ENCODE results near the gene SHC4. TPM values are rescaled to one million over a fixed set of nuclear protein-coding genes. Genes with fewer than 3 reads are reported as not detected.

The SHC4 gene
- total RNA-seq, 1 experiment from 2014 or later, result 0.44 TPM

DNA sequence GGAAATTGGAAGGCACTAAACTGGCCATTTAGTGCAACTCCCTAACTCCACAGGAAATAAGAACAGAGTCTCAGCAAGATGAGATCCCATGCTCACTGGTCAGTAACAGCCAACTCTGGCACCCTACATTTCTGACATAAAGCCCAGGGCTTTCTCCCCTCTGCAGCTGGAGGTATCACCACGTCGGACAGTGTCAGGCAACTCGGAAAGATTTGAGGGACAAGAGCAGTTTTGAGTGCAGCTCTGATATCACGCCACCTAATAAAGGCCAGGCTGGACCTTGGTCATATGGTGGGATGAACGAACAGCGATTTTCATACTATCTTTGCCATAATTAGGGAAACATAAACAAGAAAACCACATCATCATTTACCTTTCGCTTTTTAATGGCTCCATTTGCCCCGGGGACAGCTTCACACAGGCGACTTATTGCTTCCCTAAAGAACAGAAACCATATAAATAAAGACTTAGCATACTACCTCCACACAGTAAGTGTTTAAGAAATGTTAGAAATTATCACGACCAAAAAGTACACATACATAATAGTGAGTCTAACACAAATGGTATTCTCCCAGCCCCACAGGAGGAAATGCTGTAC lies 73.2 kb downstream of the SHC4 start:
- CTCF ChIA-PET, result interaction anchor here (0.6 kb wide), 2 partner anchors 17 to 1090 kb away, joined by 3 to 28 read pairs; no protein-coding TSS in a partner anchor
- POLR2A ChIA-PET (ENCODE audit: unreplicated experiment), result no interaction called here
- Histone ChIP-seq H2AFZ (no peak overlapping the region), H3K4me2 (no peak overlapping the region), H3K27me3 (ENCODE audit: insufficient read depth, low read depth) (no peaks in the 10 kb centered on the region), H3K9me2 (ENCODE audit: insufficient read depth) (no peaks in the 10 kb centered on the region), H3K27ac (no peak overlapping the region), H3K79me2 (ENCODE audit: low read depth) (no peaks in the 10 kb centered on the region), H3K36me3 (ENCODE audit: low read depth) (no peaks in the 10 kb centered on the region), H3K4me3 (no peak overlapping the region), H4K20me1 (ENCODE audit: insufficient read depth) (no peaks in the 10 kb centered on the region), H3K9me3 (ENCODE audit: insufficient read depth, low read depth) (no peaks in the 10 kb centered on the region), H3K4me1 (replicated peaks; ENCODE audit: insufficient read depth) (no peaks in the 10 kb centered on the region), H3F3A (ENCODE audit: insufficient read depth, low read depth) (no peaks in the 10 kb centered on the region)
- no peak for TF ChIP-seq EZH2 (IDR thresholded peaks at IDR 0.05; ENCODE audit: low read depth)
- TF ChIP-seq, protein P1, sequence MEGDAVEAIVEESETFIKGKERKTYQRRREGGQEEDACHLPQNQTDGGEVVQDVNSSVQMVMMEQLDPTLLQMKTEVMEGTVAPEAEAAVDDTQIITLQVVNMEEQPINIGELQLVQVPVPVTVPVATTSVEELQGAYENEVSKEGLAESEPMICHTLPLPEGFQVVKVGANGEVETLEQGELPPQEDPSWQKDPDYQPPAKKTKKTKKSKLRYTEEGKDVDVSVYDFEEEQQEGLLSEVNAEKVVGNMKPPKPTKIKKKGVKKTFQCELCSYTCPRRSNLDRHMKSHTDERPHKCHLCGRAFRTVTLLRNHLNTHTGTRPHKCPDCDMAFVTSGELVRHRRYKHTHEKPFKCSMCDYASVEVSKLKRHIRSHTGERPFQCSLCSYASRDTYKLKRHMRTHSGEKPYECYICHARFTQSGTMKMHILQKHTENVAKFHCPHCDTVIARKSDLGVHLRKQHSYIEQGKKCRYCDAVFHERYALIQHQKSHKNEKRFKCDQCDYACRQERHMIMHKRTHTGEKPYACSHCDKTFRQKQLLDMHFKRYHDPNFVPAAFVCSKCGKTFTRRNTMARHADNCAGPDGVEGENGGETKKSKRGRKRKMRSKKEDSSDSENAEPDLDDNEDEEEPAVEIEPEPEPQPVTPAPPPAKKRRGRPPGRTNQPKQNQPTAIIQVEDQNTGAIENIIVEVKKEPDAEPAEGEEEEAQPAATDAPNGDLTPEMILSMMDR (conservative IDR thresholded peaks at IDR 0.05), result no peak
- intact Hi-C loops (cut with micrococcal nuclease; ENCODE audit: unreplicated experiment), result no loop called here
- no peak for DNase-seq
- BruUV-seq (replicated peaks), result no TSS peak

- no TSS peak for BruUV-seq (replicated peaks)
- no peak for DNase-seq
- H3F3A ChIP-seq (ENCODE audit: insufficient read depth, low read depth), result no peaks in the 10 kb centered on the region
- H2AFZ ChIP-seq, result no peak overlapping the region
- no peak overlapping the region for H3K4me3 ChIP-seq
- no peaks in the 10 kb centered on the region for H3K4me1 ChIP-seq (replicated peaks; ENCODE audit: insufficient read depth)
- no peaks in the 10 kb centered on the region for H3K36me3 ChIP-seq (ENCODE audit: low read depth)
- CTCF ChIA-PET, result no interaction called here
- H3K9me3 ChIP-seq (ENCODE audit: insufficient read depth, low read depth), result no peaks in the 10 kb centered on the region
- no peaks in the 10 kb centered on the region for H4K20me1 ChIP-seq (ENCODE audit: insufficient read depth)
- H3K79me2 ChIP-seq (ENCODE audit: low read depth), result no peaks in the 10 kb centered on the region
- TF ChIP-seq EZH2 (IDR thresholded peaks at IDR 0.05; ENCODE audit: low read depth), result no peak
- TF ChIP-seq, protein P1 (conservative IDR thresholded peaks at IDR 0.05), result no peak
- no peaks in the 10 kb centered on the region for H3K9me2 ChIP-seq (ENCODE audit: insufficient read depth)
- intact Hi-C loops (cut with micrococcal nuclease; ENCODE audit: unreplicated experiment), result no loop called here
- H3K4me2 ChIP-seq, result no peak overlapping the region
- H3K27ac ChIP-seq, result no peak overlapping the region
- no peaks in the 10 kb centered on the region for H3K27me3 ChIP-seq (ENCODE audit: insufficient read depth, low read depth)
- POLR2A ChIA-PET (ENCODE audit: unreplicated experiment), result no interaction called here
These were observed 73.8 kb downstream of the SHC4 start for GRCh38 chr15:48889925-48890324.

DNA sequence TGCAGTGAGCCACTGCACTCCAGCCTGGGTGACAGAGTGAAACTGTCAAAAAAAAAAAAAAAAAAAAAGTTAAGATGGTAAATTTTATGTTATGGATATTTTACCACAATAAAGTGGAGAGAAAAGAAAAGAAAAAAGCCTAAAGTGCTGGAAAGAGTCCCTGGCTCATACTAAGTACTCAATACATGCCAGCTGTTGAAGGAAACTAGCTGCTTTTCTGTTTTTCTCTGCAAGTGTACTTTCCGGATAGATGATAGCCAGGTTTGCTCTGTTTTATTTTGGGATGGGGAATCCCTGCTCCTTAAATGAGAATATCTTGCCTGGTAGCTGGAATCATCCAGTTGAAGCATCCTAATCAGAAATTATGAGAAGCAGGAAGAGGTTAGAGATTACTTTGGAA lies 74.9 kb downstream of the SHC4 start:
- BruUV-seq (replicated peaks), result no TSS peak
- TF ChIP-seq, protein P1 (conservative IDR thresholded peaks at IDR 0.05), result no peak
- TF ChIP-seq EZH2 (IDR thresholded peaks at IDR 0.05; ENCODE audit: low read depth), result no peak
- Histone ChIP-seq H2AFZ (no peak overlapping the region), H3K27ac (no peak overlapping the region), H3K36me3 (ENCODE audit: low read depth) (no peaks in the 10 kb centered on the region), H3K9me2 (ENCODE audit: insufficient read depth) (no peaks in the 10 kb centered on the region), H3K27me3 (ENCODE audit: insufficient read depth, low read depth) (no peaks in the 10 kb centered on the region), H3K79me2 (ENCODE audit: low read depth) (no peaks in the 10 kb centered on the region), H4K20me1 (ENCODE audit: insufficient read depth) (no peaks in the 10 kb centered on the region), H3K9me3 (ENCODE audit: insufficient read depth, low read depth) (no peaks in the 10 kb centered on the region), H3K4me3 (no peak overlapping the region), H3K4me1 (replicated peaks; ENCODE audit: insufficient read depth) (no peaks in the 10 kb centered on the region), H3F3A (ENCODE audit: insufficient read depth, low read depth) (no peaks in the 10 kb centered on the region), H3K4me2 (no peak overlapping the region)
- intact Hi-C loops (cut with micrococcal nuclease; ENCODE audit: unreplicated experiment), result no loop called here
- POLR2A ChIA-PET (ENCODE audit: unreplicated experiment), result no interaction called here
- DNase-seq, result no peak
- CTCF ChIA-PET, result no interaction called here

Measured in PC-9 (cell line).